GM21529 (cell line): ENCODE results near the gene ATP6V0C.

ENCODE experiments used
- ATAC-seq: cut with Tn5 transposase; IDR thresholded peaks from one replicate; pipeline ENCODE4 v1.9.1; 2021; ENCODE audit not compliant: unreplicated experiment

The ATP6V0C gene

GRCh38 chr16:2508722-2509400 lies 4.9 kb upstream of the ATP6V0C start:
- ATAC-seq = no peak

- no peak for ATAC-seq
Measured at GRCh38 chr16:2511128-2511800, 2.5 kb upstream of the ATP6V0C start.

GRCh38 chr16:2511996-2512734 lies 1.6 kb upstream of the ATP6V0C start:
- ATAC-seq = no peak

GRCh38 chr16:2512735-2513404 lies 882 bp upstream of the ATP6V0C start:
- ATAC-seq = no peak

- ATAC-seq = no peak
Measured at GRCh38 chr16:2514333-2515179, 804 bp downstream of the ATP6V0C start.

GRCh38 chr16:2515180-2515851 lies 1.6 kb downstream of the ATP6V0C start:
- ATAC-seq = no peak

GRCh38 chr16:2516391-2517240 lies 2.9 kb downstream of the ATP6V0C start:
- no peak for ATAC-seq

- ATAC-seq = no peak
Measured at GRCh38 chr16:2517954-2518605, 4.3 kb downstream of the ATP6V0C start.

- ATAC-seq = no peak
Measured at GRCh38 chr16:2518823-2519710, 5.3 kb downstream of the ATP6V0C start.

- ATAC-seq = no peak
Measured at GRCh38 chr16:2519711-2520080, 5.9 kb downstream of the ATP6V0C start.

GRCh38 chr16:2520097-2520783 lies 6.5 kb downstream of the ATP6V0C start, which contains the start of gene AMDHD2:
Gene AMDHD2 (plus strand): TSS chr16:2520371. CDS start chr16:2520459, 88 bp downstream.
- peak; percentile 40 for ATAC-seq

- ATAC-seq = no peak
Measured at GRCh38 chr16:2520784-2521531, 7.2 kb downstream of the ATP6V0C start.

GRCh38 chr16:2523801-2524231 lies 10.1 kb downstream of the ATP6V0C start:
- no peak for ATAC-seq

- ATAC-seq = no peak
Measured at GRCh38 chr16:2524339-2524938, 10.7 kb downstream of the ATP6V0C start.

- no peak for ATAC-seq
Measured at GRCh38 chr16:2526135-2526534, 12.4 kb downstream of the ATP6V0C start.
